ENCODE results near the gene HCFC1R1. TPM values are rescaled to one million over a fixed set of nuclear protein-coding genes. Genes with fewer than 3 reads are reported as not detected.

The HCFC1R1 gene
- total RNA-seq, 4 donors from 2014 or later: 17.9 to 32.4 (median 18.4) TPM

DNA sequence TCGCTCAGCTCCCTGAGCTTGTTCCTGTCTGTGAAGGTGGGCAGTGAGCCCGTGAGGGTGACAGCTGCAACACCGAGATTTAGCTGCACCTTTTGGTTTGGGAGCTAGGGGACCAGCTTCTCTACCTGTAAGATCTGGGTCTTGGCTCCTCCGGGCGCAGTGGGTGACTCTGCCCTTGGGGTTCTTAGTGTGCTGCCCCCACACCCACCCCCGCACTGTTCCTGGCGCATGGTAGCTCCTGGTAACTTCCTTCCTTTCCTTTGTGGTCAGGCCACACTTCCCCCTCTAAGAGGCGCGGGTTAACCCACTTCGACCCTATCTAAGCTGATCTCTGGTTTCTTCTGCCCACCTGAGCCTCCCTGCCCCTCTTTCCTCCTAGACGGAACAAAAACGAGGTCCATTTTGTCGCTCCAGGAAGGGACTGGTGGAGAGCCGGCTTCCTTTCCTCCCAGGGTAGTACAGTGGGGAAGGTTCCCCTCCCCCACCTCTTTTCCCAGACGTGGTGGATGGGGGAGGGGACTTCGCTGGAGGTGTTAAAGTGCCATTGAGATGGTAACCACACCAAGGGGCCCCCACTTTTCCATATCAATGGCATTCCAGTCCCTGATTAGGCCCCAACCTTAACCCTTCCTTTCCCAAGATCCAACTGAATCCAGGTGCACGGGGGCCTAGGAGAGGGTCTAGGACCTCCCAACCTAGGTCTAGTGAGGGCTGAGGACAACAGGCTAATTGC, 15.6 kb downstream of the HCFC1R1 start:
- Histone ChIP-seq H3K9me3 (no peaks in the 10 kb centered on the region), H3K4me1 (peaks cover 0 to 48% (median 13%) of the 10 kb centered on the region in 3 donors), H3K27me3 (peaks cover 8 to 85% (median 15%) of the 10 kb centered on the region in 4 donors), H3K36me3 (no peaks in the 10 kb centered on the region), H3K4me3 (no peak overlapping the region), H3K27ac (no peak overlapping the region)
- DNase-seq: no peak
- intact Hi-C loops (cut with DNase I): no loop called here
- TF ChIP-seq POLR2A (IDR thresholded peaks at IDR 0.05) (no peak), CTCF (IDR thresholded peaks at IDR 0.05) (no peak)
- WGBS, 2 donors: 32 to 46% methylated on average over 8 to 10 of the region's 17 CpGs

- Histone ChIP-seq H3K4me3 (no peak overlapping the region), H3K4me1 (peaks cover 0 to 40% (median 13%) of the 10 kb centered on the region in 3 donors), H3K9me3 (no peaks in the 10 kb centered on the region), H3K27me3 (peaks cover 5 to 77% (median 9%) of the 10 kb centered on the region in 4 donors), H3K27ac (no peak overlapping the region), H3K36me3 (no peaks in the 10 kb centered on the region)
- intact Hi-C loops (cut with DNase I): no loop called here
- DNase-seq: no peak
- no peak for TF ChIP-seq POLR2A (IDR thresholded peaks at IDR 0.05)
- TF ChIP-seq CTCF (IDR thresholded peaks at IDR 0.05): no peak
- 57 to 74% methylated on average over 8 to 9 of the region's 13 CpGs for WGBS, 2 donors
Observed at GRCh38 chr16:3007059-3007956, 16.4 kb downstream of the HCFC1R1 start.

DNA sequence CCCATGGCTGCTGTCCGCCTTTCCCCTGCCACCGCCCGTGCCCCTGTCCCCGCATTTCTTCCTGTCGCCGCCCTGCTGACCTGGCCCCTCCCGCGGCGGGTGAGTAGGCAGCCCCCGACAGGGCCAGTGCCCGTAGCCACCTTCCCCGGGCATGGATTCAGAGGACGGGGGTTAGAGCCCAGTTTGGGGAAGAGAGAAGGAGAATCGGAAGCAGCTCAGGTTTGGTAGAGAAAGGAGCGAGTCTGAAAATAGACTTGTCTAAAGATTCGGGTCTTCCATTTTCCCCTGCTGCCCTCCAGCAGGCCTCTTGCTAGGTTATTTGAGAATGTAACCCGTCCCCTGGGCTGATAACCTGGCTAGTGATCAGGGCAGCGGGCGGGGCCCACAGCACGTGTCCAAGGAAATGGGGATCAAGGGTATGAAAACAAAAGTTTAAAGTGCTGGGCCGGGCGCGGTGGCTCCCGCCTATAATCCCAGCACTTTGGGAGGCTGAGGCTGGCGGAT, 18.9 kb downstream of the HCFC1R1 start:
- Histone ChIP-seq H3K4me3 (peak overlapping the region in 3 of 4 donors; percentile 28 to 54 (median 39)), H3K27me3 (peaks cover 0 to 67% (median 4%) of the 10 kb centered on the region in 4 donors)
- WGBS, 2 donors: 9 to 16% methylated on average over 4 to 11 of the region's 25 CpGs

DNA sequence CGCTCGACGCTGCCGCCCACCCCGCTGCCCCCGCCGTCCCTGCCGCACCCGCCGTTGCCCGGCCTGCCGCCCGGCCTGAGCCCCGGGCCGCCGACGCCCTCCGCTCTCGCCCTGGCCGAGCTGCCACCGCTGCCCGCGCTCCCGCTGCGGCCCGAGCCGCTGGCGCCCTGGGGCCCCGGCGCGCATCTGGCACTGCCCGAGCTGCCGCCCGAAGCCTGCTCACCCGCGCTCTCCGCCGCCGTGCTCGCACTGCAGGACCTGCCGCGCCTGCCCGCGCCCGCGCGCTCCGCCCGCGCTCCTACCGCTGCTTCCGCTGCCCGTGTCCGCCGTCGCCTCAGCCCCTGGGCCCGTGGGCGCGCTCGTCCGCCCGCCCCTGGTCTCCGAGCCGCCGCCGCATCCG, 19.4 kb downstream of the HCFC1R1 start:
- no peak for DNase-seq
- Histone ChIP-seq H3K9me3 (no peaks in the 10 kb centered on the region), H3K4me1 (peaks cover 0 to 28% (median 5%) of the 10 kb centered on the region in 3 donors), H3K36me3 (no peaks in the 10 kb centered on the region), H3K4me3 (peak overlapping the region in 3 of 4 donors; percentile 20 to 57 (median 39)), H3K27ac (peak overlapping the region in 2 of 4 donors; percentile 17 to 65), H3K27me3 (peaks cover 0 to 65% (median 4%) of the 10 kb centered on the region in 4 donors)
- intact Hi-C loops (cut with DNase I): no loop called here
- no CpG with 5 or more reads among the region's 67 CpGs for whole genome bisulfite sequencing, 2 donors
- TF ChIP-seq POLR2A (IDR thresholded peaks at IDR 0.05) (no peak), CTCF (IDR thresholded peaks at IDR 0.05) (no peak)

More for the DNA sequence above, 18.9 kb downstream of the HCFC1R1 start:
- Histone ChIP-seq H3K9me3 (no peaks in the 10 kb centered on the region), H3K36me3 (no peaks in the 10 kb centered on the region), H3K27ac (peak overlapping the region in 1 of 4 donors; percentile 11), H3K4me1 (peaks cover 0 to 33% (median 10%) of the 10 kb centered on the region in 3 donors)
- TF ChIP-seq CTCF (IDR thresholded peaks at IDR 0.05) (no peak), POLR2A (IDR thresholded peaks at IDR 0.05) (no peak)
- no peak for DNase-seq
- intact Hi-C loops (cut with DNase I): no loop called here
